HEK293 (cell line): ENCODE results near the gene PKM.

Experiments used
- CTCF ChIA-PET: fragments of 350-600 bp; formaldehyde crosslinking; extraction: SDS; loops from one replicate; lab custom pipeline; 2021; ENCODE audit warnings: antibody characterized with exemption; lab: Yijun Ruan, JAX
- POLR2A ChIA-PET: fragments of 300-600 bp; formaldehyde crosslinking; extraction: SDS; loops from one replicate; lab custom pipeline; 2020; ENCODE audit warnings: antibody characterized with exemption, inconsistent platforms; lab: Yijun Ruan, JAX
- H3K27ac ChIP-seq: fragments of 200-500 bp; sonication (Bioruptor generic); 2 replicates; pipeline ENCODE4 v1.5.1; 2014; ENCODE audit warnings: low read depth, low read length, control low read depth, inconsistent platforms; ENCODE audit errors: extremely low read depth
- H3K36me3 ChIP-seq, 2 experiments: fragments of 200-500 bp in 1 of 2; sonication (Bioruptor generic) in 1 of 2; 1 replicate in 1 of 2; 2 replicates in 1 of 2; pipeline ENCODE4 v1.5.1; 2014 to 2017; ENCODE audit warnings: inconsistent platforms in 2 of 2, low read length in 2 of 2; ENCODE audit not compliant: control insufficient read depth in 2 of 2, insufficient read depth in 1 of 2
- H3K4me1 ChIP-seq: fragments of 200-500 bp; sonication (Bioruptor generic); 2 replicates; pipeline ENCODE4 v1.5.1; 2014; ENCODE audit warnings: mild to moderate bottlenecking, low read length, inconsistent platforms; ENCODE audit not compliant: control insufficient read depth, insufficient read depth
- H3K4me3 ChIP-seq: 2 replicates; pipeline ENCODE4 v1.5.1; 2011; ENCODE audit warnings: low read depth, mild to moderate bottlenecking, control low read depth, low read length, moderate library complexity
- H3K9me3 ChIP-seq: fragments of 200-500 bp; sonication (Bioruptor generic); 2 replicates; pipeline ENCODE4 v1.5.1; 2014; ENCODE audit warnings: low read depth, low read length, inconsistent platforms; ENCODE audit not compliant: control insufficient read depth, insufficient read depth
- GFI1B ChIP-seq: fragments of 450-650 bp; formaldehyde crosslinking; IDR thresholded peaks from 2 replicates; pipeline ENCODE4 v1.5.1; 2016; ENCODE audit warnings: missing biosample characterization, missing genetic modification characterization
- GLIS2 ChIP-seq: fragments of 450-650 bp; formaldehyde crosslinking; IDR thresholded peaks from 2 replicates; pipeline ENCODE4 v1.5.1; 2016; ENCODE audit warnings: missing biosample characterization, missing genetic modification characterization
- KLF10 ChIP-seq: fragments of 450-650 bp; IDR thresholded peaks from 2 replicates; pipeline ENCODE4 v1.5.1; 2018; ENCODE audit warnings: missing biosample characterization, mild to moderate bottlenecking, missing genetic modification characterization
- PRDM1 ChIP-seq: fragments of 450-650 bp; formaldehyde crosslinking; IDR thresholded peaks from 2 replicates; pipeline ENCODE4; 2016; ENCODE audit warnings: missing biosample characterization, missing genetic modification characterization
- ZEB2 ChIP-seq: fragments of 450-650 bp; formaldehyde crosslinking; IDR thresholded peaks from 2 replicates; pipeline ENCODE4 v1.5.1; 2016; ENCODE audit warnings: missing biosample characterization, missing genetic modification characterization
- ZNF148 ChIP-seq: fragments of 450-650 bp; formaldehyde crosslinking; IDR thresholded peaks from 2 replicates; pipeline ENCODE4 v1.5.0; 2017; ENCODE audit warnings: missing biosample characterization, missing genetic modification characterization, borderline replicate concordance
- ZNF2 ChIP-seq: fragments of 450-650 bp; formaldehyde crosslinking; IDR thresholded peaks from 2 replicates; pipeline ENCODE4 v1.5.1; 2016; ENCODE audit warnings: missing biosample characterization, missing genetic modification characterization
- ZNF362 ChIP-seq: fragments of 450-650 bp; formaldehyde crosslinking; IDR thresholded peaks from 2 replicates; pipeline ENCODE4 v1.5.1; 2016; ENCODE audit warnings: missing biosample characterization, missing genetic modification characterization
- ZNF433 ChIP-seq: fragments of 450-650 bp; formaldehyde crosslinking; IDR thresholded peaks from 2 replicates; pipeline ENCODE4 v1.5.1; 2016; ENCODE audit warnings: missing biosample characterization, missing genetic modification characterization, low read depth
- ZNF473 ChIP-seq: fragments of 450-650 bp; formaldehyde crosslinking; IDR thresholded peaks from 2 replicates; pipeline ENCODE4 v1.5.1; 2017; ENCODE audit warnings: missing biosample characterization, missing genetic modification characterization
- ZNF513 ChIP-seq: fragments of 450-650 bp; IDR thresholded peaks from 2 replicates; pipeline ENCODE4 v1.5.1; 2018; ENCODE audit warnings: missing biosample characterization, missing genetic modification characterization
- ZNF521 ChIP-seq: fragments of 450-650 bp; formaldehyde crosslinking; IDR thresholded peaks from 2 replicates; pipeline ENCODE4 v1.5.1; 2017; ENCODE audit warnings: missing biosample characterization, mild to moderate bottlenecking, missing genetic modification characterization
- ZNF677 ChIP-seq: fragments of 450-650 bp; IDR thresholded peaks from 2 replicates; pipeline ENCODE4 v1.5.0; 2018; ENCODE audit warnings: missing biosample characterization, mild to moderate bottlenecking, missing genetic modification characterization, moderate library complexity
- TF ChIP-seq, protein P1 (sequence below): fragments of 450-650 bp; formaldehyde crosslinking; conservative IDR thresholded peaks from 2 replicates; pipeline ENCODE4 v1.5.1; 2016; ENCODE audit warnings: low read depth, missing biosample characterization, missing genetic modification characterization
- TF ChIP-seq, protein P2 (sequence below): fragments of 450-650 bp; formaldehyde crosslinking; IDR thresholded peaks from 2 replicates; pipeline ENCODE4 v1.5.1; 2016; ENCODE audit warnings: missing biosample characterization, missing genetic modification characterization

Gene PKM

DNA sequence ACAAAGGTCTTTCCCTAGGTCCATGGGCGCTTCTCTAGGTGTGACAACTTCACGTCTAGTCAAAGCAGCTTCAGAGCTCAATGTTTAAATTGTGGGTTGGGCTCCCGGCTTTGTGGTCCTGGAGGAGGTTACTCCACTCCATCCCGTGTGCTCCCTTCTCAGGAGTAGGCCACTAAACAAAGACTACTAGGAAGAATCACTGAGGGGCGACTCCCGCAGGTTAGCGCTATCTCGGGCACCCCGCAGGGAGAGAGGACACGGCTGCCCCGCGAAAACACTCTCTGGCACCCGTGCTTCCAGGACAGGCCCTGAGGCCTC, 40.9 kb upstream of the PKM start (continued):
- TF ChIP-seq, protein P1, sequence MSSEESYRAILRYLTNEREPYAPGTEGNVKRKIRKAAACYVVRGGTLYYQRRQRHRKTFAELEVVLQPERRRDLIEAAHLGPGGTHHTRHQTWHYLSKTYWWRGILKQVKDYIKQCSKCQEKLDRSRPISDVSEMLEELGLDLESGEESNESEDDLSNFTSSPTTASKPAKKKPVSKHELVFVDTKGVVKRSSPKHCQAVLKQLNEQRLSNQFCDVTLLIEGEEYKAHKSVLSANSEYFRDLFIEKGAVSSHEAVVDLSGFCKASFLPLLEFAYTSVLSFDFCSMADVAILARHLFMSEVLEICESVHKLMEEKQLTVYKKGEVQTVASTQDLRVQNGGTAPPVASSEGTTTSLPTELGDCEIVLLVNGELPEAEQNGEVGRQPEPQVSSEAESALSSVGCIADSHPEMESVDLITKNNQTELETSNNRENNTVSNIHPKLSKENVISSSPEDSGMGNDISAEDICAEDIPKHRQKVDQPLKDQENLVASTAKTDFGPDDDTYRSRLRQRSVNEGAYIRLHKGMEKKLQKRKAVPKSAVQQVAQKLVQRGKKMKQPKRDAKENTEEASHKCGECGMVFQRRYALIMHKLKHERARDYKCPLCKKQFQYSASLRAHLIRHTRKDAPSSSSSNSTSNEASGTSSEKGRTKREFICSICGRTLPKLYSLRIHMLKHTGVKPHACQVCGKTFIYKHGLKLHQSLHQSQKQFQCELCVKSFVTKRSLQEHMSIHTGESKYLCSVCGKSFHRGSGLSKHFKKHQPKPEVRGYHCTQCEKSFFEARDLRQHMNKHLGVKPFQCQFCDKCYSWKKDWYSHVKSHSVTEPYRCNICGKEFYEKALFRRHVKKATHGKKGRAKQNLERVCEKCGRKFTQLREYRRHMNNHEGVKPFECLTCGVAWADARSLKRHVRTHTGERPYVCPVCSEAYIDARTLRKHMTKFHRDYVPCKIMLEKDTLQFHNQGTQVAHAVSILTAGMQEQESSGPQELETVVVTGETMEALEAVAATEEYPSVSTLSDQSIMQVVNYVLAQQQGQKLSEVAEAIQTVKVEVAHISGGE: no peak
- TF ChIP-seq ZNF148 (tag by site-specific recombination): no peak
- TF ChIP-seq GLIS2 (tag by site-specific recombination): 0 out of 2 replicates have a peak, but pooled peaks have one; percentile 59
- no peak for TF ChIP-seq ZNF513 (tag by site-specific recombination)
- no peak for TF ChIP-seq ZNF473
- TF ChIP-seq KLF10: no peak
- TF ChIP-seq ZNF677 (tag by site-specific recombination): no peak
- TF ChIP-seq GFI1B (tag by site-specific recombination): no peak
- no peak for TF ChIP-seq ZNF362 (tag by site-specific recombination)
- peak; percentile 11; the same call in 1 of the 2 replicates for TF ChIP-seq ZNF433
- no peak for TF ChIP-seq ZNF2 (tag by site-specific recombination)
- TF ChIP-seq ZEB2 (tag by site-specific recombination): no peak

- Histone ChIP-seq H3K36me3 (peaks cover 44 to 49% of the 10 kb centered on the region in 2 experiments), H3K4me1 (peaks cover 6% of the 10 kb centered on the region; the same call in 1 of the 2 replicates), H3K27ac (no peak overlapping the region), H3K4me3 (peak overlapping the region; percentile 82; the same call in 1 of the 2 replicates), H3K9me3 (no peaks in the 10 kb centered on the region)
- POLR2A ChIA-PET: interaction anchor here (0.6 to 1.9 kb wide), 3 partner anchors 31 to 41 kb away, joined by 3 to 11 read pairs (median 4); partner anchors contain the start of gene PKM
- CTCF ChIA-PET: interaction anchor here (0.5 to 1.8 kb wide), 6 partner anchors 15 to 414 kb away, joined by 3 to 6 read pairs (median 4); no protein-coding TSS in a partner anchor
- no peak for TF ChIP-seq ZNF521 (tag by site-specific recombination)
- peak; percentile 96 for TF ChIP-seq PRDM1
These were observed 40.2 kb upstream of the PKM start for GRCh38 chr15:72271221-72271620.

DNA sequence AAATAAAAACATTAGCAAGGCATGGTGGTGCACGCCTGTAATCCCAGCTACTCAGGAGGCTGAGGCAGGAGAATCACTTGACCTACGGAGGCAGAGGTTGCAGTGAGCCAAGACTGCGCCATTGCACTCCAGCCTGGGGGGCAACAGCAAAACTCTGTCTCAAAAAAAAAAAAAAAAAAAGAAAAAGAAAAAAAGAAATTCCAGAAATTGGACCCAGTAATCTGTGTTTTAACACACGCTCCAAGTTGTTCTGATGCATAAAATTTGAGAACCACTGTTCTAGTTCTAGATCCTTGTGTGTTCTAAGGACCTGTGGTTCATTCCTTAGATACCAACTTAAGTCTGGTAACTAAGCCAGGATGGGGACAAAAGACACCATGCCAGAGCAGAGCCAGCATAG, 38.7 kb upstream of the PKM start:
- H3K4me3 ChIP-seq: no peak overlapping the region
- no peak overlapping the region for H3K27ac ChIP-seq
- no peak for TF ChIP-seq ZNF513 (tag by site-specific recombination)
- TF ChIP-seq, protein P2, sequence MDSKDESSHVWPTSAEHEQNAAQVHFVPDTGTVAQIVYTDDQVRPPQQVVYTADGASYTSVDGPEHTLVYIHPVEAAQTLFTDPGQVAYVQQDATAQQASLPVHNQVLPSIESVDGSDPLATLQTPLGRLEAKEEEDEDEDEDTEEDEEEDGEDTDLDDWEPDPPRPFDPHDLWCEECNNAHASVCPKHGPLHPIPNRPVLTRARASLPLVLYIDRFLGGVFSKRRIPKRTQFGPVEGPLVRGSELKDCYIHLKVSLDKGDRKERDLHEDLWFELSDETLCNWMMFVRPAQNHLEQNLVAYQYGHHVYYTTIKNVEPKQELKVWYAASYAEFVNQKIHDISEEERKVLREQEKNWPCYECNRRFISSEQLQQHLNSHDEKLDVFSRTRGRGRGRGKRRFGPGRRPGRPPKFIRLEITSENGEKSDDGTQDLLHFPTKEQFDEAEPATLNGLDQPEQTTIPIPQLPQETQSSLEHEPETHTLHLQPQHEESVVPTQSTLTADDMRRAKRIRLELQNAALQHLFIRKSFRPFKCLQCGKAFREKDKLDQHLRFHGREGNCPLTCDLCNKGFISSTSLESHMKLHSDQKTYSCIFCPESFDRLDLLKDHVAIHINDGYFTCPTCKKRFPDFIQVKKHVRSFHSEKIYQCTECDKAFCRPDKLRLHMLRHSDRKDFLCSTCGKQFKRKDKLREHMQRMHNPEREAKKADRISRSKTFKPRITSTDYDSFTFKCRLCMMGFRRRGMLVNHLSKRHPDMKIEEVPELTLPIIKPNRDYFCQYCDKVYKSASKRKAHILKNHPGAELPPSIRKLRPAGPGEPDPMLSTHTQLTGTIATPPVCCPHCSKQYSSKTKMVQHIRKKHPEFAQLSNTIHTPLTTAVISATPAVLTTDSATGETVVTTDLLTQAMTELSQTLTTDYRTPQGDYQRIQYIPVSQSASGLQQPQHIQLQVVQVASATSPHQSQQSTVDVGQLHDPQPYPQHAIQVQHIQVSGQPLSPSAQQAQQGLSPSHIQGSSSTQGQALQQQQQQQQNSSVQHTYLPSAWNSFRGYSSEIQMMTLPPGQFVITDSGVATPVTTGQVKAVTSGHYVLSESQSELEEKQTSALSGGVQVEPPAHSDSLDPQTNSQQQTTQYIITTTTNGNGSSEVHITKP (tag by site-specific recombination): peak; percentile 92
- no peaks in the 10 kb centered on the region for H3K9me3 ChIP-seq
- POLR2A ChIA-PET: no interaction called here
- CTCF ChIA-PET: interaction anchor here (0.8 to 1.8 kb wide), 3 partner anchors 15 to 72 kb away, joined by 4 to 6 read pairs (median 4); partner anchors contain the start of gene GRAMD2A
- H3K4me1 ChIP-seq: peaks cover 6% of the 10 kb centered on the region; the same call in 1 of the 2 replicates
- peaks cover 59 to 64% of the 10 kb centered on the region in 2 experiments for H3K36me3 ChIP-seq
